Jurkat, Clone E6-1 (cell line): ENCODE results near the gene RCN2.

Experiments used
- DNase-seq: peaks from one replicate; pipeline ENCODE4 v3.0.0-alpha.2; 2011; ENCODE audit warnings: low read depth, low spot score
- H3K4me3 ChIP-seq: 2 replicates; pipeline ENCODE4 v1.5.1; 2011; ENCODE audit warnings: mild to moderate bottlenecking, low read length, control low read depth, moderate library complexity

Gene RCN2

GRCh38 chr15:77002954-77003912 is 71.7 kb downstream of the RCN2 start:
- no peak overlapping the region for H3K4me3 ChIP-seq
- peak; percentile 82 for DNase-seq
